Articular chondrocyte of knee joint (primary cell): Measurements from ENCODE around the gene SLC35E4. TPM values are rescaled to one million over a fixed set of nuclear protein-coding genes. Genes with fewer than 3 reads are reported as not detected.

ENCODE experiments used
- total RNA-seq: library from RNA; depleted of rRNA; stranded (reverse); fragments of >200 nt; gene quantifications from 2 replicates; pipeline ENCODE4 v1.2.3, GENCODE V29; 2012

SLC35E4 gene, protein sequence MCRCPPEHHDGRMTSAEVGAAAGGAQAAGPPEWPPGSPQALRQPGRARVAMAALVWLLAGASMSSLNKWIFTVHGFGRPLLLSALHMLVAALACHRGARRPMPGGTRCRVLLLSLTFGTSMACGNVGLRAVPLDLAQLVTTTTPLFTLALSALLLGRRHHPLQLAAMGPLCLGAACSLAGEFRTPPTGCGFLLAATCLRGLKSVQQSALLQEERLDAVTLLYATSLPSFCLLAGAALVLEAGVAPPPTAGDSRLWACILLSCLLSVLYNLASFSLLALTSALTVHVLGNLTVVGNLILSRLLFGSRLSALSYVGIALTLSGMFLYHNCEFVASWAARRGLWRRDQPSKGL
- total RNA-seq = 9.5 and 9.7 TPM in 2 replicates

GRCh38 chr22:30635273-30636225, at the start of gene SLC35E4:
SLC35E4 (plus strand) TSS chr22:30635781; CDS start chr22:30636451, 670 bp downstream.

DNA sequence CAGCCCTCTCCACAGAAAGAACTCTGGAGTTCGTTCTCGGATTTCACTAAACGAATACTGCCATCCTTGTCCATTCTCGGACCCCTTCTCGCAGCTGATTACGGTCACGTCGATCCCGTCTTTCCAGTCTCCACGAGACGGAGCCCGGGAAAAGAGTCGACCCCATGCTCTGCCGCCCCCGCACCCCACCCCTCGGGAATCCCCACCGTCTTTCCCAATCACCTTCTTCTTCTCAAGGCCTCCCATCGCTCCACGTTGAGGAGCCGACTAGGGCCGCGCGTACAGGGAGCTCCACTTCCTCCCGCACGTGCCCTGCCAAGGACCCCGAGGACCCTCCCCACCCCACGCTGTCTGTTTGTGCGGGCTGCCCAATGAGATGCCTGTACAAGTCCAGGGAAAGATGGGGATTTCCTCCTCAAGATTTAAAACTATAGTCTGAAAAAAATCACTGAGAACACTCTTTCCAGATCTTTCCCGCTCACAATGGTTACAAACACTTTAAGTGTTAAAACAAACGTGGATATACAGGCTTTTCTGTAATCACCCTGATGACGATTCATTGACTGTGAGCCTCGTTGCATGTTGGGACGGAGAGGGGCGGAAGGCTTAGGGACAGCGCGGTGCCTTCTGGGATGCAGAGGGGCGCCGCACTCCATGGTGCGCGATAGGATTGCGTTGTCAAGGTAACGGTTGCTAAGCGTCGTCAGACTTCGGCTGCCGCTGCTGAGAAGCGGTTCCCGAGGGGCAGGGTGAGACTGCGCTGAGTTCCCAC, 43.8 kb upstream of the SLC35E4 start, which contains the start of gene PES1:
PES1 (minus strand) TSS at position 323 of the 772 bp plus-strand sequence; CDS start at position 246, 77 bp downstream.

DNA sequence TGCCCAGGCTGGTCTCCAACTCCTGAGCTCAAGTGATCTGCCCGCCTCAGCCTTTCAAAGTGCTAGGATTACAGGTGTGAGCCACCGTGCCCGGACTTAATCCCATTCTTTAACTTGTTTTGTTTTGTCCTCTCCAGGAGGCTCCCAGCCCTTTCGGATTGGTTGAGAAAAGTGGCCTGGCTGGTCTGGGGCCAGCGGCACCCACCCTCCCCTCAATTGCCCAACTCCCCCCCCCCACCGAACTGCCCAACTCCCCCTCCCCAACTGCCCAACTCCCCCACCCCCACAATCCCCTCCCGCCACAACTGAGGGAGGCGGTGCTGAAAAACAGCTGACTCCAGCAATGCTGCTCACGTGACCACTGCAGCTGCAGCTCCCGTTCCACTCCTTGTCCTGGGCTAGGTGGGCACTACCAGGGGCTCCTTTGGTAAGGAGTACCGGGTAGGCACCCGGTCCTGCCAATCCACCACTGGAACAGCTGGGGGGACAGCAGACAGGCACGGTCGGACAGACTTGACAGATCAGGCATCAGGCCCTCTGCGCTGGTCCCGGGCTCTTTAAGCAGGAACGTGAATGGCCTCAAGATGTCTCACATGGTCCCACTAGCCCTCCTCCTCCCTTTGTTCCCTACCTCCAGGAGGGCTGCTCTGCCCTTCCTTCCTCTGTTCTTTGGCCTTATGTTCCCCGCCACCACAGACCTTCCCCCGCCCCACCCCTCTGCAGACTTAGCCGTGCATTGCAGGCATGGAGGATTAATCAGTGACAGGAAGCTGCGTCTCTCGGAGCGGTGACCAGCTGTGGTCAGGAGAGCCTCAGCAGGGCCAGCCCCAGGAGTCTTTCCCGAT, 28.9 kb upstream of the SLC35E4 start, which contains the start of gene TCN2:
TCN2 (plus strand) TSS at position 720 of the 845 bp plus-strand sequence. CDS start 158 bp downstream, outside the sequence.

DNA sequence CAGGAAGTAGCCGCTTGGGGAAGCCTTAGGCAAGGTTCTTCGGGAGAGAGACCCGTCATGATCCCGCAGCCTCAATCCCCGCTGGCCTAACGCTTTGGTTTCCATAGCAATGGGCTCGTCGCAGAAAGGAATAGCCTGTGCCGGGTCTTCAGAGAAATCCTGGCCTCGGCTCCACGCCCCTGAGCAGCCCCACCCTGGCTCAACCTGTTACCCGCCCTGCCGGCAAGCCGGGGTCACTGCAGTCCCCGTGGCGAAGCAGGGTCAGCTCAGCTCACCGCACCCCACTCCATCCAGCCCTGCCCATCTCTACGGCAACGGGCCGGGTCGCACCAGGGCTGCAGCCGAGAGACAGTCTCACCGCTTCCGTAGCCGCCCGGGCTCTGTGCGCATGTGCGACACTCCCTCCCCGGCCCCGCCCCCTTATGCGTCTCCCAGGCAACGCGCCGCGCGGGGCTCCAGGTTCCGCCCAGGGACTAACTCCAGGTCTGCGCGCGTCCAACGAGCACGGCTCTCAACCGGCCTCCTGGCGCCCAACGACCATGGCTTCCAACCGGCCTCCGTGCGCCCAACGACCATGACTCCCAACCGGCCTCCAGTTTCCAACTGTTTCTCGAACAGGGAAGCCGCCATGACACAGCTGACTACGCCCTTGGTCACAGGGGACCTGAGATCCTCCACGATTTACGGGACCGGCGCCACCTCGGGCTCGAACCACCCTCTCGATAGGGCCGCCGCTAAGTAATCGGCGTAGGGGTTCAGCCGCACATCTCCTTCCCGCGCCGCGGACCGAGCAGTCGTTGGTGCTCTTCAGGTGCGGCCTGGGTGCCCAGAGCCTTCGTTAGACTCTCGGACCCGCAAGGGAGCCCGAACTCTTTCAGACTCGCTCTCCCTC, 32.2 kb downstream of the SLC35E4 start, which contains the start of gene DUSP18:
DUSP18 (minus strand) TSS at position 382 of the 892 bp plus-strand sequence. CDS start 3,872 bp downstream, outside the sequence.

DNA sequence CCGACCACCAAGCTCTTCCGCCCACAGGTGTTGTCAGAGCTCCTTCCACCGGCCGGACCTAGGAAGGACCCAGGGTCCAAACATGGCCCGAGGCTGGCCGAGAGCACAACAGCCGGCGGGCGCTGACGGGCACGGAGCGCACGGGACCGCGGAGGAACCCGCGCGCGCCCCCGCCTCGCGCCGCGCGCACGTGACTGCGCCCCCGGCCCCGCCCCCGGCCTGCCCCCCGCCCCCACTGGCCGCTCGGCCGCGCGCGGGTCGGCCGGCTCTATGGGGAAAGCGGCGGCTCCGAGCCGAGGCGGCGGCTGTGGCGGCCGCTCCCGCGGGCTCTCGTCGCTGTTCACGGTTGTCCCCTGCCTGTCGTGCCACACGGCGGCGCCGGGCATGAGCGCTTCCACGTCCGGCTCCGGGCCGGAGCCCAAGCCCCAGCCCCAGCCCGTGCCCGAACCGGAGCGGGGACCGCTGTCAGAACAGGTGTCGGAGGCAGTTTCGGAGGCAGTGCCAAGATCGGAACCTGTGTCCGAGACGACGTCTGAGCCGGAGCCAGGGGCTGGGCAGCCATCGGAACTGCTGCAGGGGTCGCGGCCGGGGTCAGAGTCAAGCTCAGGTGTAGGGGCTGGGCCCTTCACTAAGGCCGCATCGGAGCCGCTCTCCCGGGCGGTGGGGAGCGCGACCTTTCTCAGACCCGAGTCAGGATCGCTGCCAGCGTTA, 59.2 kb downstream of the SLC35E4 start, which contains the start of gene OSBP2:
OSBP2 (plus strand) TSS at position 235 of the 711 bp plus-strand sequence; CDS start at position 271, 36 bp downstream.

Other genes starting within 250 kb of the SLC35E4 start
- gene RNF215, start 248.4 kb upstream of the SLC35E4 start, total RNA-seq = 12.8 and 13.5 TPM in 2 replicates
- gene SEC14L2, start 238.8 kb upstream of the SLC35E4 start, total RNA-seq = 16.3 and 18.2 TPM in 2 replicates
- 3.1 and 6.8 TPM in 2 replicates for gene MTFP1, start 210.0 kb upstream of the SLC35E4 start, total RNA-seq
- not detected in 2 replicates for gene SEC14L3, start 163.8 kb upstream of the SLC35E4 start, total RNA-seq
- gene SEC14L4, start 130.1 kb upstream of the SLC35E4 start, total RNA-seq = 0.52 and 2.2 TPM in 2 replicates
- 2.6 and 6.1 TPM in 2 replicates for gene SEC14L6, start 89.0 kb upstream of the SLC35E4 start, total RNA-seq
- gene GAL3ST1, start 61.1 kb upstream of the SLC35E4 start, total RNA-seq = 0.13 and 0.22 TPM in 2 replicates
- gene PES1, start 43.9 kb upstream of the SLC35E4 start, total RNA-seq = 56.1 and 63.5 TPM in 2 replicates
- 4.4 and 5.5 TPM in 2 replicates for gene TCN2, start 28.6 kb upstream of the SLC35E4 start, total RNA-seq
- gene DUSP18, start 32.1 kb downstream of the SLC35E4 start, total RNA-seq = 13.1 and 13.6 TPM in 2 replicates
- 1.2 and 1.4 TPM in 2 replicates for gene OSBP2, start 59.1 kb downstream of the SLC35E4 start, total RNA-seq